H9 (cell line): ENCODE measurements around the gene VPS4A. TPM values are rescaled to one million over a fixed set of nuclear protein-coding genes. Genes with fewer than 3 reads are reported as not detected.

Experiments used
- DNase-seq: peaks from one replicate; pipeline ENCODE4 v3.0.0-alpha.2; 2017
- H2AFZ ChIP-seq: one replicate; pipeline ENCODE4 v1.6.1; 2013; ENCODE audit warnings: mild to moderate bottlenecking, low read length, control low read depth, moderate library complexity
- H2AK5ac ChIP-seq: 2 replicates; pipeline ENCODE4 v1.6.1; 2013; ENCODE audit warnings: low read length, control low read depth, mixed read lengths; ENCODE audit not compliant: insufficient read length
- H2BK120ac ChIP-seq: one replicate; pipeline ENCODE4 v1.6.1; 2013; ENCODE audit warnings: low read depth, mild to moderate bottlenecking, low read length, control low read depth, inconsistent platforms; ENCODE audit not compliant: poor library complexity, severe bottlenecking
- H2BK12ac ChIP-seq: 2 replicates; pipeline ENCODE4 v1.6.1; 2013; ENCODE audit warnings: low read length, control low read depth, mixed read lengths, low read depth; ENCODE audit not compliant: insufficient read length
- H2BK15ac ChIP-seq: 2 replicates; pipeline ENCODE4 v1.6.1; 2013; ENCODE audit warnings: low read depth, low read length, control low read depth
- H2BK20ac ChIP-seq: one replicate; pipeline ENCODE4 v1.6.1; 2013; ENCODE audit warnings: low read depth, mild to moderate bottlenecking, low read length, control low read depth, inconsistent platforms; ENCODE audit not compliant: poor library complexity, severe bottlenecking
- H2BK5ac ChIP-seq: 2 replicates; pipeline ENCODE4 v1.6.1; 2013; ENCODE audit warnings: low read length, control low read depth, mixed read lengths; ENCODE audit not compliant: insufficient read length
- H3K14ac ChIP-seq: 2 replicates; pipeline ENCODE4 v1.6.1; 2013; ENCODE audit warnings: low read length, control low read depth; ENCODE audit not compliant: insufficient read depth
- H3K18ac ChIP-seq: 2 replicates; pipeline ENCODE4 v1.6.1; 2013; ENCODE audit warnings: low read depth, mild to moderate bottlenecking, mixed read lengths, low read length, control low read depth; ENCODE audit not compliant: insufficient read length
- H3K23ac ChIP-seq: 2 replicates; pipeline ENCODE4 v1.6.1; 2013; ENCODE audit warnings: low read length, control low read depth, mixed read lengths, low read depth; ENCODE audit not compliant: insufficient read length
- H3K23me2 ChIP-seq: 2 replicates; pipeline ENCODE4 v1.6.1; 2013; ENCODE audit warnings: low read depth, mild to moderate bottlenecking, mixed read lengths, low read length, control low read depth; ENCODE audit not compliant: insufficient read length, poor library complexity, severe bottlenecking
- H3K27ac ChIP-seq: 2 replicates; pipeline ENCODE4 v1.5.1; 2013; ENCODE audit warnings: low read length, control low read depth, mixed read lengths, low read depth; ENCODE audit not compliant: insufficient read length
- H3K27me3 ChIP-seq: 2 replicates; pipeline ENCODE4 v1.6.1; 2013; ENCODE audit warnings: low read length, control low read depth, inconsistent platforms; ENCODE audit not compliant: insufficient read depth
- H3K4ac ChIP-seq: 2 replicates; pipeline ENCODE4 v1.6.1; 2013; ENCODE audit warnings: low read depth, mild to moderate bottlenecking, control low read depth, inconsistent platforms, low read length, moderate library complexity
- H3K4me1 ChIP-seq: 2 replicates; pipeline ENCODE4 v1.6.1; 2013; ENCODE audit warnings: low read length, control low read depth, inconsistent platforms; ENCODE audit not compliant: insufficient read depth
- H3K4me2 ChIP-seq: 2 replicates; pipeline ENCODE4 v1.6.1; 2013; ENCODE audit warnings: low read length, control low read depth, mixed read lengths; ENCODE audit not compliant: insufficient read length, insufficient read depth
- H3K56ac ChIP-seq: 2 replicates; pipeline ENCODE4 v1.6.1; 2013; ENCODE audit warnings: low read depth, mild to moderate bottlenecking, mixed read lengths, low read length, control low read depth; ENCODE audit not compliant: insufficient read length
- H3K79me1 ChIP-seq: 2 replicates; pipeline ENCODE4 v1.6.1; 2013; ENCODE audit warnings: low read depth, mild to moderate bottlenecking, moderate library complexity, low read length, control low read depth, inconsistent platforms; ENCODE audit not compliant: insufficient read depth, poor library complexity, severe bottlenecking
- H3K79me2 ChIP-seq: 2 replicates; pipeline ENCODE4 v1.6.1; 2013; ENCODE audit warnings: low read length, control low read depth, inconsistent platforms; ENCODE audit not compliant: insufficient read depth
- H3K9ac ChIP-seq: 2 replicates; pipeline ENCODE4 v1.6.1; 2013; ENCODE audit warnings: low read length, control low read depth, mixed read lengths; ENCODE audit not compliant: insufficient read length; ENCODE audit errors: extremely low read depth
- H3K9me3 ChIP-seq: one replicate; pipeline ENCODE4 v1.6.1; 2013; ENCODE audit warnings: low read depth, low read length, inconsistent platforms; ENCODE audit not compliant: control insufficient read depth
- H3T11ph ChIP-seq: one replicate; pipeline ENCODE4 v1.6.1; 2013; ENCODE audit warnings: mild to moderate bottlenecking, low read length, control low read depth, inconsistent platforms
- H4K20me1 ChIP-seq: one replicate; pipeline ENCODE4 v1.6.1; 2013; ENCODE audit not compliant: control insufficient read depth, insufficient read length, insufficient read depth
- H4K5ac ChIP-seq: 2 replicates; pipeline ENCODE4 v1.6.1; 2013; ENCODE audit warnings: low read depth, mild to moderate bottlenecking, mixed read lengths, low read length, control low read depth; ENCODE audit not compliant: insufficient read length
- H4K8ac ChIP-seq: replicated peaks from 2 replicates; pipeline ENCODE4 v1.6.1; 2013; ENCODE audit warnings: low read length, control low read depth, mixed read lengths, low read depth; ENCODE audit not compliant: insufficient read length
- H4K91ac ChIP-seq: 2 replicates; pipeline ENCODE4 v1.6.1; 2013; ENCODE audit warnings: low read depth, mild to moderate bottlenecking, moderate library complexity, mixed read lengths, low read length, control low read depth; ENCODE audit not compliant: insufficient read length
- H3K27ac Mint-ChIP-seq, 3 experiments: 2 replicates in 2 of 3; 3 replicates in 1 of 3; pipeline ENCODE4 v1.8.0; 2020 to 2021; ENCODE audit warnings: mixed read lengths in 3 of 3, mild to moderate bottlenecking in 1 of 3, moderate library complexity in 1 of 3
- H3K27me3 Mint-ChIP-seq: 2 replicates; pipeline ENCODE4 v1.8.0; 2021; ENCODE audit warnings: low read depth, mild to moderate bottlenecking, moderate library complexity, mixed read lengths
- H3K36me3 Mint-ChIP-seq, 3 experiments: 2 replicates in 2 of 3; 3 replicates in 1 of 3; pipeline ENCODE4 v1.8.0; 2020 to 2021; ENCODE audit warnings: low read depth in 3 of 3, mixed read lengths in 3 of 3; ENCODE audit not compliant: insufficient read depth in 1 of 3
- H3K4me1 Mint-ChIP-seq, 2 experiments: 2 replicates each; pipeline ENCODE4 v1.8.0; 2020; ENCODE audit warnings: mixed read lengths in 2 of 2
- H3K4me3 Mint-ChIP-seq, 2 experiments: 2 replicates in 1 of 2; 3 replicates in 1 of 2; pipeline ENCODE4 v1.8.0; 2020 to 2021; ENCODE audit warnings: mild to moderate bottlenecking in 2 of 2, mixed read lengths in 2 of 2, moderate library complexity in 1 of 2
- H3K9me3 Mint-ChIP-seq, 2 experiments: 2 replicates in 1 of 2; 3 replicates in 1 of 2; pipeline ENCODE4 v1.8.0; 2020; ENCODE audit warnings: mild to moderate bottlenecking in 2 of 2, mixed read lengths in 2 of 2, moderate library complexity in 1 of 2
- WGBS: extraction: QIAGEN DNeasy Blood & Tissue Kit; methylation state at CpG from one replicate; pipeline ENCODE4 v1.1.7; 2013; ENCODE audit warnings: missing lambda C conversion rate, low lambda C conversion rate, mixed read lengths; ENCODE audit not compliant: insufficient read length; ENCODE audit errors: extremely low coverage; 5-methylcytosine and 5-hydroxymethylcytosine counted together
- total RNA-seq: library from RNA; stranded (reverse); gene quantifications from 2 replicates; pipeline ENCODE4 v1.2.1, GENCODE V29; 2021
- TF ChIP-seq, protein P1 (sequence below): fragments of 200-600 bp; sonication (generic); conservative IDR thresholded peaks from 3 replicates; pipeline ENCODE4 v1.8.0; 2021; ENCODE audit warnings: antibody characterized with exemption, mild to moderate bottlenecking

Gene VPS4A
- total RNA-seq, 1 experiment from 2014 or later, result 27.1 TPM

DNA sequence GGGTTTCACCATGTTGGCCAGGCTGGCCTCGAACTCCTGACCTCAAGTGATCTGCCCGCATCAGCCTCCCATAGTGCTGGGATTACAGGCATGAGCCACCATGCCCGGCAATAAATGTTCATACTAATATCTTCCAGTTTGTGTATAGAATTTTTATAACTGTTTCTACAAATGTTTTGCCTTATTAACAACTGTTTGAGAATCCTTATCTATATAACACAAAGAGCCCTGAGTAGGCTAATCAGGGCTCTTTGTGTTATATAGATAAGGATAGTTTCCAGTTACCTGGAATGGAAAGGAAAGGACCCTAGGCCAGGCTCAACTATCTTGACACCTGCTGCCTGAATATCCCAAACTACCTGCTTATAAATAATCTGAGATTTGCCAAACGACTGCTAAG is 57.7 kb downstream of the VPS4A start:
- no peaks in the 10 kb centered on the region for H3K27me3 Mint-ChIP-seq
- no peak overlapping the region for H3K27ac Mint-ChIP-seq
- no peak overlapping the region for H3K18ac ChIP-seq
- no peak overlapping the region for H2BK12ac ChIP-seq
- H2AFZ ChIP-seq, result no peak overlapping the region
- TF ChIP-seq, protein P1, sequence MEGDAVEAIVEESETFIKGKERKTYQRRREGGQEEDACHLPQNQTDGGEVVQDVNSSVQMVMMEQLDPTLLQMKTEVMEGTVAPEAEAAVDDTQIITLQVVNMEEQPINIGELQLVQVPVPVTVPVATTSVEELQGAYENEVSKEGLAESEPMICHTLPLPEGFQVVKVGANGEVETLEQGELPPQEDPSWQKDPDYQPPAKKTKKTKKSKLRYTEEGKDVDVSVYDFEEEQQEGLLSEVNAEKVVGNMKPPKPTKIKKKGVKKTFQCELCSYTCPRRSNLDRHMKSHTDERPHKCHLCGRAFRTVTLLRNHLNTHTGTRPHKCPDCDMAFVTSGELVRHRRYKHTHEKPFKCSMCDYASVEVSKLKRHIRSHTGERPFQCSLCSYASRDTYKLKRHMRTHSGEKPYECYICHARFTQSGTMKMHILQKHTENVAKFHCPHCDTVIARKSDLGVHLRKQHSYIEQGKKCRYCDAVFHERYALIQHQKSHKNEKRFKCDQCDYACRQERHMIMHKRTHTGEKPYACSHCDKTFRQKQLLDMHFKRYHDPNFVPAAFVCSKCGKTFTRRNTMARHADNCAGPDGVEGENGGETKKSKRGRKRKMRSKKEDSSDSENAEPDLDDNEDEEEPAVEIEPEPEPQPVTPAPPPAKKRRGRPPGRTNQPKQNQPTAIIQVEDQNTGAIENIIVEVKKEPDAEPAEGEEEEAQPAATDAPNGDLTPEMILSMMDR, result no peak
- H3K23me2 ChIP-seq, result no peaks in the 10 kb centered on the region
- H4K5ac ChIP-seq, result no peak overlapping the region
- no peak overlapping the region for H4K8ac ChIP-seq
- no peak overlapping the region for H3K56ac ChIP-seq
- peaks cover 32 to 80% (median 70%) of the 10 kb centered on the region in 3 experiments; a peak in 6 of 7 replicates for H3K36me3 Mint-ChIP-seq
- no peak overlapping the region for H2AK5ac ChIP-seq
- H3K9ac ChIP-seq, result no peak overlapping the region
- H3K4ac ChIP-seq, result no peak overlapping the region
- no peaks in the 10 kb centered on the region for H3K4me1 Mint-ChIP-seq
- no peak overlapping the region for H2BK20ac ChIP-seq
- H3K4me3 Mint-ChIP-seq, result no peak overlapping the region
- no peak overlapping the region for H3K27ac ChIP-seq
- no peak overlapping the region for H3T11ph ChIP-seq
- no peaks in the 10 kb centered on the region for H4K20me1 ChIP-seq
- no peak overlapping the region for H2BK15ac ChIP-seq
- no peaks in the 10 kb centered on the region for H3K79me2 ChIP-seq
- H2BK120ac ChIP-seq, result no peak overlapping the region
- no peak for DNase-seq
- H3K9me3 ChIP-seq, result no peaks in the 10 kb centered on the region
- peaks cover 3% of the 10 kb centered on the region for H3K79me1 ChIP-seq
- WGBS, result no CpG with 5 or more reads among the region's 4 CpGs
- H3K23ac ChIP-seq, result no peak overlapping the region
- no peaks in the 10 kb centered on the region for H3K27me3 ChIP-seq
- no peaks in the 10 kb centered on the region for H3K9me3 Mint-ChIP-seq
- no peak overlapping the region for H2BK5ac ChIP-seq
- no peaks in the 10 kb centered on the region for H3K4me1 ChIP-seq
- H4K91ac ChIP-seq, result no peak overlapping the region
- no peak overlapping the region for H3K14ac ChIP-seq
- no peak overlapping the region for H3K4me2 ChIP-seq
